LNCaP clone FGC (cell line): Measurements from ENCODE around the gene HDAC9.

ENCODE experiments used
- DNase-seq: peaks from one replicate; pipeline ENCODE4 v3.0.0-alpha.2; 2011; ENCODE audit warnings: low read depth
- H3K4me3 ChIP-seq: 2 replicates; pipeline ENCODE4 v1.5.1; 2011; ENCODE audit warnings: mild to moderate bottlenecking, low read depth, low read length, control low read depth
- TF ChIP-seq, protein P1 (sequence below): IDR thresholded peaks from 2 replicates; pipeline ENCODE4 v1.5.1; 2012; ENCODE audit warnings: mild to moderate bottlenecking; ENCODE audit not compliant: control insufficient read depth, insufficient read depth; ENCODE audit errors: extremely low read depth

HDAC9 gene

GRCh38 chr7:18936265-18936664 is 440.7 kb downstream of the HDAC9 start:
- no peak overlapping the region for H3K4me3 ChIP-seq
- TF ChIP-seq, protein P1, sequence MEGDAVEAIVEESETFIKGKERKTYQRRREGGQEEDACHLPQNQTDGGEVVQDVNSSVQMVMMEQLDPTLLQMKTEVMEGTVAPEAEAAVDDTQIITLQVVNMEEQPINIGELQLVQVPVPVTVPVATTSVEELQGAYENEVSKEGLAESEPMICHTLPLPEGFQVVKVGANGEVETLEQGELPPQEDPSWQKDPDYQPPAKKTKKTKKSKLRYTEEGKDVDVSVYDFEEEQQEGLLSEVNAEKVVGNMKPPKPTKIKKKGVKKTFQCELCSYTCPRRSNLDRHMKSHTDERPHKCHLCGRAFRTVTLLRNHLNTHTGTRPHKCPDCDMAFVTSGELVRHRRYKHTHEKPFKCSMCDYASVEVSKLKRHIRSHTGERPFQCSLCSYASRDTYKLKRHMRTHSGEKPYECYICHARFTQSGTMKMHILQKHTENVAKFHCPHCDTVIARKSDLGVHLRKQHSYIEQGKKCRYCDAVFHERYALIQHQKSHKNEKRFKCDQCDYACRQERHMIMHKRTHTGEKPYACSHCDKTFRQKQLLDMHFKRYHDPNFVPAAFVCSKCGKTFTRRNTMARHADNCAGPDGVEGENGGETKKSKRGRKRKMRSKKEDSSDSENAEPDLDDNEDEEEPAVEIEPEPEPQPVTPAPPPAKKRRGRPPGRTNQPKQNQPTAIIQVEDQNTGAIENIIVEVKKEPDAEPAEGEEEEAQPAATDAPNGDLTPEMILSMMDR: no peak
- DNase-seq: no peak

DNA sequence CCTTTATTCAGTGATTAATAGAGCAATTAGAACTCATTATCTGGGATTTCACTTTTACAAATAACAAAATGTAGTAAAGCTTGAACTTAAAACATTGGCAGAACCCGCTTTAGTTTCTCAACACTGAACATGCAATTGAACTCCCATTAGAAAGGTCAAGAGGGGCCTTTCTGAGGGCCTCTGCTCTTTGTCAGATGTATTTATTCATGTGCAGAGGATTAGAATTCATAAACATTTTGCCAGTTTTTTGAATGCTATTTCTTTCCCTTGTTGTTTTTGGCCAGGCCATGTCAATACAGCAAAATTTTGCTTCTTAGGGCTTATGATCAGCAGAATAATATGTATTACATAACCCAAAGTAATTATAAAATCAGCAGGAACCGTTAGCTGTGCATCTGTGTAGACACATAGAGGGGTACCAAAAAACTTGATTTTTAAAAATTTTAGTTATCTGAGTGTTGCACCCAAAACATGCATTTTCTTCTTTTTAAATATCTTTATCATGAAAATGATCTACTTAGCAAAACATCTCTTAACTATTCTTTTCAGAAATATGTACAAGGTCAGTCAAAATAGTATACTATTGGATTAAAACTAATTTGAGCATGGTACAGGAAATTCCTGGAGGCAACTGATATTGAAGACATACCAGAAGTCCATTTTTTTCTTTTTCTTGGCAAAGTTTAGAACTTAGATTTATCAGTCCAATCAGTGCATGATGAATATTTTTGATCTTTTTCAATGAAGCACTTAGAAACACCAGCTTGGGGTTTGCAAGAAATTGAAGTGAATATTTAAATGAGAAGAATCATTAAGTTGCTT is 444.4 kb downstream of the HDAC9 start:
- TF ChIP-seq, protein P1: no peak
- no peak for DNase-seq
- no peak overlapping the region for H3K4me3 ChIP-seq

DNA sequence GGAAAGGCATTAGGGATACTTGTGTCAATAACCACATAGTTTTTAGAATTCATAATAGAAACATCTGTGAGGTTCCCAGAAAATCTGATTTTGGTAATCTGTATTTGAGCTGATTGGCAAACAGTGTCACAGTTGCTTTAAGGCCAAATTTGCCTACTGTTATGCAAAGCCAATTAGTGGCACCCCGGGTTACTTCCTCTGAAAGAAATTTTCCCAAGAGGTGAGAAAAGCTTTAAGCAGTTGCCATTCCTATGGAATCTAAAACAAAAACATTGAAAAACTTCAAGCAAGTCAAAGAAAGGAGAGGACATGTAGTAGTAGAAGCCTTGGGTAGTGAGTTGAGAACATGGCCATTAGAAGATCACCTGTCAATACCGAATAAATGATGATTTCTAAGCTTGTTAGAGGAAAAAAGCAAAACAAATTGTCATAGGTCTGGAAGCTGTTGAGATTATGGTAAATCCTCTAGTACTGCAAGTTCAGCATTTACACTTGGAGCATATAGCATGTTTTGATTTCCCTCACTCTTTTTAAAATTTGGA is 445.1 kb downstream of the HDAC9 start:
- no peak for DNase-seq
- no peak overlapping the region for H3K4me3 ChIP-seq
- TF ChIP-seq, protein P1: no peak

- no peak for DNase-seq
- TF ChIP-seq, protein P1: no peak
- H3K4me3 ChIP-seq: no peak overlapping the region
Measured at GRCh38 chr7:18941207-18941606, 445.7 kb downstream of the HDAC9 start.

GRCh38 chr7:18948521-18948920 is 453.0 kb downstream of the HDAC9 start:
- TF ChIP-seq, protein P1: no peak
- H3K4me3 ChIP-seq: no peak overlapping the region
- no peak for DNase-seq

DNA sequence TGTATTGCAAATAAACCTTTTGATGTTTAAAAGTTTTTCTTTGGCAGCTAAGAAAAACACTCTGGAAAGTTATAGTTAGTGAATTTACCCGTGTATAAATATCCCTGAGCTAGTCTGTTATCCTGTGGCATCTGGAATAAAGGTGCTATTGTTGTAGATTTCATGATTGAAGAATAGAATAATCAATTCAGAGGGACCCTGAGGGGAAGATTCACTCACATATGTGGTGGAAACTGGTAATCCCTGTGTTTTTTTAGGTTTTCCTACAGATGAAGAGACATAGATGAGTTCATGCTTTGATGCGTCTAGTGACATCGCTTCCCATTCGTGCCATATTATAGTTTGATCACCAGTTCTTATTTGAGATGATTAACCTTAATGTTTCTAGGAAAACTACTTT is 457.3 kb downstream of the HDAC9 start:
- H3K4me3 ChIP-seq: no peak overlapping the region
- DNase-seq: no peak
- TF ChIP-seq, protein P1: no peak
